Esophagus mucosa (tissue), 1 donor: ENCODE data around the gene PMVK. TPM values are rescaled to one million over a fixed set of nuclear protein-coding genes. Genes with fewer than 3 reads are reported as not detected.

Source experiments
- ATAC-seq: fragments of 200-7000 bp; cut with Tn5 transposase; one replicate; pipeline ENCODE4 v1.9.1; 2020
- total RNA-seq: library from RNA; stranded (reverse); gene quantifications from one replicate; pipeline ENCODE4 v1.2.4, GENCODE V29; 2023
- donor health status: DM: yes; HTN: yes; CAD: no.

Gene PMVK
- total RNA-seq, 1 donor from 2014 or later, result 55.6 TPM

- ATAC-seq, result peak; percentile 8
These were observed 59.0 kb downstream of the PMVK start for GRCh38 chr1:154877370-154877974.

GRCh38 chr1:154876842-154877369 is 59.6 kb downstream of the PMVK start:
- no peak for ATAC-seq

Other genes starting within 250 kb of the PMVK start
- 0.28 TPM for gene KCNN3, start 66.4 kb downstream of the PMVK start, total RNA-seq
- 9.2 TPM for gene PBXIP1, start 19.4 kb upstream of the PMVK start, total RNA-seq
- 17.3 TPM for gene PYGO2, start 25.1 kb upstream of the PMVK start, total RNA-seq
- gene SHC1, start 34.0 kb upstream of the PMVK start, total RNA-seq, result 68.0 TPM
- gene CKS1B, start 38.0 kb upstream of the PMVK start, total RNA-seq, result 74.5 TPM
- gene FLAD1, start 46.6 kb upstream of the PMVK start, total RNA-seq, result 29.6 TPM
- gene LENEP, start 56.9 kb upstream of the PMVK start, total RNA-seq, result not detected
- 132 TPM for gene ZBTB7B, start 66.1 kb upstream of the PMVK start, total RNA-seq
- 1.3 TPM for gene DCST2, start 97.1 kb upstream of the PMVK start, total RNA-seq
- gene DCST1, start 97.1 kb upstream of the PMVK start, total RNA-seq, result 0.32 TPM
- 167 TPM for gene ADAM15, start 114.6 kb upstream of the PMVK start, total RNA-seq
- 12.1 TPM for gene EFNA4, start 127.0 kb upstream of the PMVK start, total RNA-seq
- gene EFNA3, start 142.1 kb upstream of the PMVK start, total RNA-seq, result 20.6 TPM
- 40.9 TPM for gene EFNA1, start 191.2 kb upstream of the PMVK start, total RNA-seq
- gene SLC50A1, start 199.1 kb upstream of the PMVK start, total RNA-seq, result 42.9 TPM
- gene DPM3, start 203.8 kb upstream of the PMVK start, total RNA-seq, result 62.4 TPM
- gene KRTCAP2, start 236.6 kb upstream of the PMVK start, total RNA-seq, result 111 TPM
- gene TRIM46, start 237.1 kb upstream of the PMVK start, total RNA-seq, result 0.12 TPM